ENCODE results near the gene C1orf35.
A peak's percentile ranks its signal among the peaks of the same experiment; 100 is the strongest.

The C1orf35 gene

DNA sequence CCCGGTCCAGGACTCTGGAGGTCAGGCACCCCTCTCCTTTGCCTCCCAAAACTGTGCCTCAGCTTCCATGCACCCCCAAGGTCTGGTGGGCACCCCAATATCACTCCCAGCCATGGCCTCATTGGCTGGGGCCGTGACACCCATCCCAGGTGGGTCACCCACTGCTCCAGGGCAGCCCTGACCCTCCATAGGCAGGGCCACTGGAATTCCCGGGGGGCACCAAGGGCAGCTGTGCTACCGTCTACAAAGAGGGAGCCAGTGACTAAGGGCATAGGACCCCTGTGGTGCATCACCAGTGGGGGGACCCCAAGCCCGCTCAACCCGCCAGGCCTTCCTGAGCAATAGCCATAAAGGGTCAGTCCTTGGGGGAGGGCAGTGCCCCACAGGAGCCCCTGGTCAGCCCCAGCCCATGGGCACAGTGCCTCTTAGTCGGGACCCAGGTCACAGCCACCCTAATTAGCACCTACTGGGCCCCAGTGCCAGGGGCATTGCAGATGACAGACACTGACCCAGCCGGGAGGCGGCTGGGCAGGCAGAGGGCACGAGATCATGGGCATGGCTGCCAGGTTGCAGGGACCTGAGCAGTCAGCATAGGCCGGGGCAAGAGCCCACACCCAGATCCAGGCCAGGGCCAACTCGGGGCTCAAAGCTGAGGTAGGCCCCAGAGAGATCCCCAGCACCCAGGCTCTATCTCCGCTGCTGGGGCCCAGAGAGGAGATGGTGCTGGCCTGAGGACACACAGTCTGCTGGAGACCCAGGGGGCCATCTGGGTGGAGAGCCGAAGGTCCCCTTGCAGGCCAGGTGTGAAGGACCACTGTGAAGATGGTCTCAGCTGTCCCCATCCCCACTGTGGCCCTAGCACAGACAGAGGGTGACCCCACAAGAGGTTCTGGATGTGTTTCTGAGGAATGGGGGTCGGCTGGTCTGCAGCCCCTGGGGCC is 39.6 kb downstream of the C1orf35 start:
- no peak for DNase-seq (ENCODE audit: low spot score)

DNA sequence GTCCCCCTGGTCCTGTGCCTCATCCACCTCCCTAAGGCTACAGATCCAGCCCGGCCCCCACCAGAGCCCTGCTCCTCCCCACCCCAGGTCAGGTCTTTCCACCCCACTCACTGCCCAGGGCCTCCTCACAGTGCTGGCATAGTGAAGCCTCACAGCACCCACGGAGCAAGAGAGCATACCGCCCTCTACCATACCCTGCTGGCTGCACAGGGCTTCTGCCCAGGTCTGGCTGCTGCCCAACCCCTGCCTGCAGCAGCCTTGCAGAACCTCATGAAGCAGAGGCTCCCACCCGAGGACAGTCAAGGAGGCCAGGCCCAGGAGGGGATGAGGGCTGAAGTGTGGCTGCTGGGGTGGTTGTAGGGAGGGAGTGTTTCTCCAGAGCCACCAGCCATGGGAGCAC is 40.3 kb downstream of the C1orf35 start:
- no peak for DNase-seq (ENCODE audit: low spot score)

DNA sequence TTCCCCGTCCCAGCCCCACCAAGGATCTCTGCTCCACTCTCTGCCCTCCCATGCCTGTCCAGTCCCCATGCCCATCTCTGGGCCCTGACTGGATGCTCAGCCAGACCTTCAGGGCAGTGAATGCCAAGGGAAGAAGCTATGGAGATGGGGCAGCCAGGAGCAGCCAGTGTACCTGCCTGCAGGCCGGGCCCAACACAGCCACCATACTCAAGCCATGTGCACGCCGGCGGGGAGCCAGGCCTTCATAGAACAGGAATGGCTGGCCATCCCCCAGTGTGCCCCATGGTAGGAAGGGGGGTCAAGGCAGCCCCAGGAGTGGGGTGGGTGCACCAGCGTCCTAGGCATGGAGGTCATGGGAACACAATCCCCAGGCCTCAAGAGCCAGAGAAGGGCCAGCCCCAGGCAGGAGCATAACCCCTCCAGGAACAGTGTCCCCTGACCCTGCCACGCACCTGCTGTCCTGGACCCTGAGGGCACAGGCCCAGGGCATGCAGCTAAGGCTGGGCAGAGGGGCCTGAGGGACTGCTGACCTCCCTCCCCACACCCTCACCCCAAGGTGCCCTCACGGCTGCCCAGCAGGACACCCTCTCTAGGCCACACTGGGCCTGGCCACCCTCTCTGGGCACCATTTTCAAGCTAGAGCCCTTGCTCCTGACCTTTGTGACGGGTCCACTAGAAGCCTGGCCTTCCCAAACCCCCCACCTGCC is 40.9 kb downstream of the C1orf35 start:
- no peak for DNase-seq (ENCODE audit: low spot score)

DNA sequence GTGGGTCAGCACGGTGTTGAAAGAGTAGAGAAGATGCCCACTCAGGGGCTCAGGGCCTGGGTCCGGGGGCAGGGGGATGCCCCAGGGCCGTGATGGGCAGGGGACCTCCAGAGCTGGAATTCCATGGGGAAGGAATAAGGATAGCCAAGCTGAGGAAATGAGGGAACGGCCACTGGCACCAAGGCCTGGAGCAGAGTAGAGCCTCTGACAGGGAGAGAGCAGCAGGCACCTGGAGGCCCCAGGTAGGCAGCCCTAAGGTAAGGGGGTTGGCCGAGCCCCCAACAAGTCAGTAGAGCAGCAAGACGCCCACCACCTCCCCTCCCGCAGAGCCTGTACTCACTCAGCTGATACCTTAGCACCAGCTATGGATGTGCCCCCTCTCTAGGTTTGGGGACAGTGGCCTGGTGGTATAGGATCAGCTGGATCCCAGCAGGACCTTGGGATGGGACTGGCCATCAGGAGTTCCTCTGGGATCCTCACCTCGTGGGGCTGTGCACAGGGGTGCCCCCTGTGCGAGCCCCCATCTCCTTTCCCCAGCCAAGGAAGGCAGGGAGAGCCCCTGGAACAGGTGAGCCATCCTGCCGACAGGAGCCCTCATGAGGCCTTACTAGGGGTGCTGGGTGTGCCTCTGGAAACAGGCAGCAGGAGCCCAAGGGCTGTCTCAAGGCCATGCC is 41.6 kb downstream of the C1orf35 start:
- no peak for DNase-seq (ENCODE audit: low spot score)

DNA sequence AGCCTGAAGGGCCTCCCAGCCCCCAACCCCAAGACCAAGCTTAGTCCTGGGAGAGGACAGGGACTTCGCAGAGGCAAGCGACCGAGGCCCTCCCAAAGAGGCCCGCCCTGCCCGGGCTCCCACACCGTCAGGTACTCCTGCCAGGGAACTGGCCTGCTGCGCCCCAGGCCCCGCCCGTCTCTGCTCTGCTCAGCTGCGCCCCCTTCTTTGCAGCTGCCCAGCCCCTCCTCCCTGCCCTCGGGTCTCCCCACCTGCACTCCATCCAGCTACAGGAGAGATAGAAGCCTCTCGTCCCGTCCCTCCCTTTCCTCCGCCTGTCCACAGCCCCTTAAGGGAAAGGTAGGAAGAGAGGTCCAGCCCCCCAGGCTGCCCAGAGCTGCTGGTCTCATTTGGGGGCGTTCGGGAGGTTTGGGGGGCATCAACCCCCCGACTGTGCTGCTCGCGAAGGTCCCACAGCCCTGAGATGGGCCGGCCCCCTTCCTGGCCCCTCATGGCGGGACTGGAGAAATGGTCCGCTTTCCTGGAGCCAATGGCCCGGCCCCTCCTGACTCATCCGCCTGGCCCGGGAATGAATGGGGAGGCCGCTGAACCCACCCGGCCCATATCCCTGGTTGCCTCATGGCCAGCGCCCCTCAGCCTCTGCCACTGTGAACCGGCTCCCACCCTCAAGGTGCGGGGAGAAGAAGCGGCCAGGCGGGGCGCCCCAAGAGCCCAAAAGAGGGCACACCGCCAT is 42.5 kb downstream of the C1orf35 start:
- DNase-seq (ENCODE audit: low spot score) = no peak

DNA sequence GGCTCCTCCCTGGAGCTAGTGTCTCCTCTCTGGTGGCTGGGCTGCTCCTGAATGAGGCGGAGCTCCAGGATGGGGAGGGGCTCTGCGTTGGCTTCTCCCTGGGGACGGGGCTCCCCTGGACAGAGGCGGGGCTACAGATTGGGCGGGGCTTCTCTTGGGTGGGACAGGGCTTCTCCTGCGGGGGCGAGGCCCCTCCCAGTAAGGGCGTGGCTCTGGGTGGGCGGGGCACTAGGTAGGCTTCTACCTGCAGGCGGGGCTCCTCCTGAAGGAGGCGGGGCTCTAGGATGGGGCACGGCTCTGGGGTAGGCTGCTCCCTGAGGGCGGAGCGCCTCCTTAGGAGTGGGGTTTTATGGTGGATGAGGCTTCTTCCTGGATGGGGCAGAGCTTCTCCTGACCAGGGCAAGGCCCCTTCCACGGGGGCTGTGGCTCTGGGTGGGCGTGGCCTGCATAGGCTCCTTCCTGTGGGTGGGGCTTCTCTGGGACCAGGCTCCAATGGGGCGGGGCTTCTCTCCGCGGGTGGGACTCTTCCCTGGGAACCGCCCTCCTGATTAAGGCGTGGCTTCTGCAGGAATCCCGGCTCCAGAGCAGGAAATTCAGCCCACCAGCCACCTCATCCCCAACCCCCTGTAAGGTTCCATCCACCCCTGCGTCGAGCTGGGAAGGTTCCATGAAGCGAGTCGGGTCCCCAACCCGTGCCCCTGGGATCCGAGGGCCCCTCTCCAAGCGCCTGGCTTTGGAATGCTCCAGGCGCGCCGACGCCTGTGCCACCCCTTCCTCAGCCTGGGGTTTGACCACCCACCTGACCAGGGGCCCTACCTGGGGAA is 43.3 kb downstream of the C1orf35 start:
- peak; percentile 65 for DNase-seq (ENCODE audit: low spot score)

DNA sequence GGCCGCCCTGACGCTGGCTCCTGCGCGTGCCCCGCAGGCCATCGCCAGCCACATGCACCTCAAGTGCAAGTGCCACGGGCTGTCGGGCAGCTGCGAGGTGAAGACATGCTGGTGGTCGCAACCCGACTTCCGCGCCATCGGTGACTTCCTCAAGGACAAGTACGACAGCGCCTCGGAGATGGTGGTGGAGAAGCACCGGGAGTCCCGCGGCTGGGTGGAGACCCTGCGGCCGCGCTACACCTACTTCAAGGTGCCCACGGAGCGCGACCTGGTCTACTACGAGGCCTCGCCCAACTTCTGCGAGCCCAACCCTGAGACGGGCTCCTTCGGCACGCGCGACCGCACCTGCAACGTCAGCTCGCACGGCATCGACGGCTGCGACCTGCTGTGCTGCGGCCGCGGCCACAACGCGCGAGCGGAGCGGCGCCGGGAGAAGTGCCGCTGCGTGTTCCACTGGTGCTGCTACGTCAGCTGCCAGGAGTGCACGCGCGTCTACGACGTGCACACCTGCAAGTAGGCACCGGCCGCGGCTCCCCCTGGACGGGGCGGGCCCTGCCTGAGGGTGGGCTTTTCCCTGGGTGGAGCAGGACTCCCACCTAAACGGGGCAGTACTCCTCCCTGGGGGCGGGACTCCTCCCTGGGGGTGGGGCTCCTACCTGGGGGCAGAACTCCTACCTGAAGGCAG is 44.0 kb downstream of the C1orf35 start:
- no peak for DNase-seq (ENCODE audit: low spot score)

DNA sequence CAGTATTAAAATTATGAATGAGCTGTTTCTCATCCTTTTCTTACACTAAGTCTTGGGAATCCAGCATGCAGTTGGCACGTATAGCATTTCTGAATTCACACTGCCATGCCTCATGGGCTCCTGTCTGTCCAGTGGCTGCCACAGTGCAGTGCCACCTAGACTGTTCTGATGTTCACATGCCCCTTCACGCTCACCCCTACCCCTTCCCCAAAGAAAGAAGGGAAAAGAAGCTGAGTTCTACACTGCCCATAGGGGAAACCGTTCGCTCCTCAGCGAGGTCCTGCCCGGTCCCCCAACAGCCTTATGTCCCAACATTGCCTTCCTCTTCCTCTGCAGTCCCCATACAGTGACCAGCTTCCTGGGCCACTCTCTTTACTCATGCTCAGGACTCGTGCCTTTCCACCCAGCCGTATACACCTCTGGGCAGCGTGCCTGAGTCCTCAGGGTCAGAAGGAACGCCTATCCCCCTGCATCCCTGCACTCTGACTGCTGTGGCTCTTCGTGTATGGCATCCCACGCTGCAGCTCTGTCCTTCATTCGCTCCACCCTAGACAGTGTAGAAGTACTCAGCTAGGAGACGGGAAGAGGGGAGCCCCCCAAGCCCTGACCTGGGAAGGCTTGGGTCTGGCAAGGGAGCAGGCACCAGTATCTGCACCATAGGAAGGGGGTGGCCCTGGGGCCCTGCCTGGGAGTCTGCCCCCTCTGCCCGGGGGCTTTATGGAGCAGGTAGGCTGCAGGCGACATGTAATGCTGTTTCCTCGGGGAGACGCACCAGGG is 44.8 kb downstream of the C1orf35 start:
- DNase-seq (ENCODE audit: low spot score) = no peak
